Immature natural killer cell (primary cell): ENCODE measurements around the gene ARF6. TPM values are rescaled to one million over a fixed set of nuclear protein-coding genes. Genes with fewer than 3 reads are reported as not detected.
"Not testable (repeated sequence)": the region's sequence is repeated elsewhere in the genome, so short reads cannot be mapped to it uniquely, and the experiment has no call there.

Source experiments
- DNase-seq, 3 donors: peaks; one replicate each; pipeline ENCODE4 v3.0.0; 2022; ENCODE audit warnings: mixed read lengths in 1 of 3
- H3K27ac Mint-ChIP-seq, 6 donors: one replicate each; pipeline ENCODE4 v1.8.0; 2020; ENCODE audit warnings: mixed read lengths in 6 of 6, mild to moderate bottlenecking in 5 of 6, inconsistent platforms in 4 of 6, moderate library complexity in 3 of 6
- H3K27me3 Mint-ChIP-seq, 3 donors: one replicate each; pipeline ENCODE4 v1.8.0; 2020 to 2021; ENCODE audit warnings: low read depth in 3 of 3, mild to moderate bottlenecking in 3 of 3, mixed read lengths in 3 of 3, moderate library complexity in 3 of 3, inconsistent platforms in 1 of 3
- H3K36me3 Mint-ChIP-seq, 3 donors: one replicate each; pipeline ENCODE4 v1.8.0; 2020; ENCODE audit warnings: mixed read lengths in 3 of 3, inconsistent platforms in 2 of 3, mild to moderate bottlenecking in 2 of 3
- H3K4me1 Mint-ChIP-seq, 2 donors: one replicate each; pipeline ENCODE4 v1.8.0; 2020; ENCODE audit warnings: inconsistent platforms in 2 of 2, mild to moderate bottlenecking in 2 of 2, mixed read lengths in 2 of 2, moderate library complexity in 1 of 2
- H3K4me3 Mint-ChIP-seq, 5 donors: one replicate each; pipeline ENCODE4 v1.8.0; 2020; ENCODE audit warnings: mild to moderate bottlenecking in 5 of 5, mixed read lengths in 5 of 5, inconsistent platforms in 3 of 5, moderate library complexity in 3 of 5
- H3K9me3 Mint-ChIP-seq, 6 donors: one replicate each; pipeline ENCODE4 v1.8.0; 2020; ENCODE audit warnings: mild to moderate bottlenecking in 6 of 6, mixed read lengths in 6 of 6, inconsistent platforms in 4 of 6, moderate library complexity in 3 of 6
- polyA plus RNA-seq, 3 donors: library from polyadenylated mRNA; unstranded; fragments of 300-500 nt; fragmentation: Illumina TruSeq; gene quantifications; one replicate each; pipeline ENCODE4 v1.2.3, GENCODE V29; 2021

ARF6 gene
- polyA plus RNA-seq, 3 donors from 2014 or later = 163 to 242 (median 169) TPM

GRCh38 chr14:49863487-49864281 lies 29.2 kb upstream of the ARF6 start:
- H3K4me1 Mint-ChIP-seq = peaks cover 17 to 24% of the 10 kb centered on the region in 2 donors
- H3K4me3 Mint-ChIP-seq = no peak overlapping the region
- H3K27me3 Mint-ChIP-seq = peaks cover 19 to 30% (median 29%) of the 10 kb centered on the region in 3 donors
- H3K27ac Mint-ChIP-seq = no peak overlapping the region
- peak; percentile 33 to 43 (median 41) for DNase-seq
- H3K36me3 Mint-ChIP-seq = peaks cover 0 to 7% (median 0%) of the 10 kb centered on the region in 3 donors
- H3K9me3 Mint-ChIP-seq = peaks cover 0 to 8% (median 3%) of the 10 kb centered on the region in 6 donors

- peak; percentile 64 to 69 (median 67) for DNase-seq
- Mint-ChIP-seq H3K4me1 (peaks cover 27% of the 10 kb centered on the region in 2 donors), H3K9me3 (peaks cover 0 to 8% (median 3%) of the 10 kb centered on the region in 6 donors), H3K36me3 (peaks cover 0 to 7% (median 0%) of the 10 kb centered on the region in 3 donors), H3K4me3 (no peak overlapping the region), H3K27ac (no peak overlapping the region), H3K27me3 (peaks cover 19 to 30% (median 29%) of the 10 kb centered on the region in 3 donors)
These were observed 27.4 kb upstream of the ARF6 start for GRCh38 chr14:49865431-49865859.

GRCh38 chr14:49867831-49868719 lies 24.8 kb upstream of the ARF6 start:
- H3K36me3 Mint-ChIP-seq = no peaks in the 10 kb centered on the region
- H3K4me3 Mint-ChIP-seq = peak overlapping the region; percentile 88 to 97 (median 92)

GRCh38 chr14:49868720-49869114 lies 24.2 kb upstream of the ARF6 start:
- DNase-seq = no peak
- Mint-ChIP-seq H3K36me3 (no peaks in the 10 kb centered on the region), H3K27ac (peak overlapping the region; percentile 95 to 99 (median 99)), H3K27me3 (peaks cover 3 to 10% (median 6%) of the 10 kb centered on the region in 3 donors), H3K4me1 (peaks cover 16 to 24% of the 10 kb centered on the region in 2 donors), H3K4me3 (peak overlapping the region; percentile 88 to 97 (median 92)), H3K9me3 (no peaks in the 10 kb centered on the region)

More at GRCh38 chr14:49867831-49868719, 24.8 kb upstream of the ARF6 start:
- H3K4me1 Mint-ChIP-seq = peaks cover 16 to 24% of the 10 kb centered on the region in 2 donors
- peaks cover 3 to 12% (median 9%) of the 10 kb centered on the region in 3 donors for H3K27me3 Mint-ChIP-seq
- DNase-seq = peak; percentile 94 to 97 (median 97)
- H3K27ac Mint-ChIP-seq = peak overlapping the region; percentile 95 to 99 (median 99)
- no peaks in the 10 kb centered on the region for H3K9me3 Mint-ChIP-seq

- peaks cover 6 to 10% (median 8%) of the 10 kb centered on the region in 3 donors for H3K27me3 Mint-ChIP-seq
- H3K36me3 Mint-ChIP-seq = no peaks in the 10 kb centered on the region
- peak overlapping the region in 2 of 6 donors; percentile 22 to 30 for H3K27ac Mint-ChIP-seq
- DNase-seq = no peak
- H3K4me3 Mint-ChIP-seq = no peak overlapping the region
- no peaks in the 10 kb centered on the region for H3K9me3 Mint-ChIP-seq
- H3K4me1 Mint-ChIP-seq = peaks cover 16 to 24% of the 10 kb centered on the region in 2 donors
These were observed 22.0 kb upstream of the ARF6 start for GRCh38 chr14:49870908-49871307.

- not testable (repeated sequence) for H3K9me3 Mint-ChIP-seq, H3K27me3 Mint-ChIP-seq, H3K4me3 Mint-ChIP-seq, H3K36me3 Mint-ChIP-seq, DNase-seq, H3K27ac Mint-ChIP-seq
- H3K4me1 Mint-ChIP-seq = peaks cover 6 to 14% of the 10 kb centered on the region in 2 donors
These were observed 19.3 kb upstream of the ARF6 start for GRCh38 chr14:49873548-49873947.

GRCh38 chr14:49875640-49876198 lies 17.2 kb upstream of the ARF6 start:
- Mint-ChIP-seq H3K27ac (no peak overlapping the region), H3K27me3 (peaks cover 0 to 7% (median 1%) of the 10 kb centered on the region in 3 donors), H3K9me3 (no peaks in the 10 kb centered on the region), H3K36me3 (no peaks in the 10 kb centered on the region), H3K4me3 (no peak overlapping the region), H3K4me1 (peaks cover 11 to 13% of the 10 kb centered on the region in 2 donors)
- no peak for DNase-seq

GRCh38 chr14:49876563-49877127 lies 16.2 kb upstream of the ARF6 start:
- Mint-ChIP-seq H3K4me1 (peaks cover 11 to 13% of the 10 kb centered on the region in 2 donors), H3K4me3 (no peak overlapping the region), H3K27ac (no peak overlapping the region), H3K27me3 (peaks cover 0 to 7% (median 1%) of the 10 kb centered on the region in 3 donors), H3K9me3 (no peaks in the 10 kb centered on the region), H3K36me3 (no peaks in the 10 kb centered on the region)
- DNase-seq = no peak

GRCh38 chr14:49879646-49880204 lies 13.2 kb upstream of the ARF6 start:
- peak; percentile 54 to 66 (median 60) for DNase-seq
- H3K9me3 Mint-ChIP-seq = no peaks in the 10 kb centered on the region
- peak overlapping the region; percentile 48 to 87 (median 72) for H3K27ac Mint-ChIP-seq
- H3K36me3 Mint-ChIP-seq = no peaks in the 10 kb centered on the region
- H3K4me1 Mint-ChIP-seq = peaks cover 11 to 13% of the 10 kb centered on the region in 2 donors
- peaks cover 0 to 2% (median 2%) of the 10 kb centered on the region in 3 donors for H3K27me3 Mint-ChIP-seq
- no peak overlapping the region for H3K4me3 Mint-ChIP-seq

GRCh38 chr14:49880267-49881064 lies 12.4 kb upstream of the ARF6 start:
- Mint-ChIP-seq H3K36me3 (no peaks in the 10 kb centered on the region), H3K4me1 (peaks cover 11 to 13% of the 10 kb centered on the region in 2 donors), H3K27ac (peak overlapping the region; percentile 34 to 87 (median 68)), H3K27me3 (peaks cover 0 to 2% (median 2%) of the 10 kb centered on the region in 3 donors), H3K9me3 (no peaks in the 10 kb centered on the region), H3K4me3 (no peak overlapping the region)
- DNase-seq = no peak

GRCh38 chr14:49881350-49882001 lies 11.4 kb upstream of the ARF6 start:
- Mint-ChIP-seq H3K9me3 (no peaks in the 10 kb centered on the region), H3K36me3 (no peaks in the 10 kb centered on the region), H3K4me1 (peaks cover 11 to 13% of the 10 kb centered on the region in 2 donors), H3K27me3 (peaks cover 0 to 2% (median 2%) of the 10 kb centered on the region in 3 donors), H3K4me3 (no peak overlapping the region), H3K27ac (peak overlapping the region in 3 of 6 donors; percentile 8 to 35 (median 28))
- DNase-seq = no peak
